ENCODE results near the gene MYH7.

DNA sequence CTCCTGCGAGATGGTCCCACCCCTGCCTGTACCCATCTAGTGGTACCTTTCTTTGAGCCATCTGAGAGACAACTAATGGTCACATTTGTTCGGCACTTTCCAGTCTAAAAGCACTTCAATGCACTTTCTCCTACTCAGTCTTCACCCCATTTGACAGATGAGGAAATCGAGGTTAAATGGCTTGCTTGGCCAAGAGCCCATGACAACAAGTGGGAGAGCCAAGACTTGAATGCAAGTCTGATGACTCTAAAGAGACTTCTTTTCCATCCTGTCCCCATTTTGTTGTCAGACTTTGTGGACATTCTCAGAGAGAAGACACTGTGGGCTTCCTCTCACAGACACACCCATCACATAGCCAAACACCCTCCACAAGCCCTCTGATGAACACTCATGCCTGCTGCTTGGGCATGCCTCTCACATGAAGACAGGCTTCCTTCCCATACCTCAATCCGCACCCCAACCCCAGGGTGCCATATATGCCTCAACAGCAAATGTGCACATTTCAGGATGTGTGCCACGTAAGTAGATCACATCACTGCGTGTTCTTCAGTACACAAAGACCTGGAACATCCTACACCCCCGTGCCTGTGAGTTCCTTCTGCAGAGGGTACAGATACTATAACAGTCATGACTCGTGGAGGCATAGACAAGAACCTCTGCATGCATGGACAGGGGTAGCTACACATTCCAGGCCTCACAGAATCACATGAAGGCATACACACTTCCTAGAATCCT, 805 bp downstream of the MYH7 start:
- TF ChIP-seq, protein P1, sequence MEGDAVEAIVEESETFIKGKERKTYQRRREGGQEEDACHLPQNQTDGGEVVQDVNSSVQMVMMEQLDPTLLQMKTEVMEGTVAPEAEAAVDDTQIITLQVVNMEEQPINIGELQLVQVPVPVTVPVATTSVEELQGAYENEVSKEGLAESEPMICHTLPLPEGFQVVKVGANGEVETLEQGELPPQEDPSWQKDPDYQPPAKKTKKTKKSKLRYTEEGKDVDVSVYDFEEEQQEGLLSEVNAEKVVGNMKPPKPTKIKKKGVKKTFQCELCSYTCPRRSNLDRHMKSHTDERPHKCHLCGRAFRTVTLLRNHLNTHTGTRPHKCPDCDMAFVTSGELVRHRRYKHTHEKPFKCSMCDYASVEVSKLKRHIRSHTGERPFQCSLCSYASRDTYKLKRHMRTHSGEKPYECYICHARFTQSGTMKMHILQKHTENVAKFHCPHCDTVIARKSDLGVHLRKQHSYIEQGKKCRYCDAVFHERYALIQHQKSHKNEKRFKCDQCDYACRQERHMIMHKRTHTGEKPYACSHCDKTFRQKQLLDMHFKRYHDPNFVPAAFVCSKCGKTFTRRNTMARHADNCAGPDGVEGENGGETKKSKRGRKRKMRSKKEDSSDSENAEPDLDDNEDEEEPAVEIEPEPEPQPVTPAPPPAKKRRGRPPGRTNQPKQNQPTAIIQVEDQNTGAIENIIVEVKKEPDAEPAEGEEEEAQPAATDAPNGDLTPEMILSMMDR (IDR thresholded peaks at IDR 0.05), result no peak
- TF ChIP-seq POLR2A (IDR thresholded peaks at IDR 0.05), result no peak
